Measurements from ENCODE around the gene CDR2L.
"Not testable (repeated sequence)": the region's sequence is repeated elsewhere in the genome, so short reads cannot be mapped to it uniquely, and the experiment has no call there.

CDR2L gene

DNA sequence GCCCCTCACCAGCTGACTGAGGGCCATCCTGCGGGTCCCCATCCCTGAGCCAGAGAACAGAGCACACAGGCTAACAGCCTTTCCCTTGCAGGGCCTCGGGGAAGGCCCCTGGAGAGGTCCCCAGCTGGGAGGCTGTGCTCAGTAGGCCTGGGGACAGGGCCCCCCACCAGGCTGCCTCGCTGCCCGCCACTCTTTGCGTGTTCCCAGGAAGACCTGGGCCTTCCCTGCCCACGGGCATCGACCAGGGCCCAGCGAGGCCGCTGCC lies 15.7 kb upstream of the CDR2L start:
- H3K27me3 ChIP-seq (ENCODE audit: control insufficient read depth, insufficient read depth, low read length): peaks cover 61% of the 10 kb centered on the region
- peak overlapping the region; percentile 82 for H3K4me3 ChIP-seq (ENCODE audit: low read depth, low read length)
- no peaks in the 10 kb centered on the region for H3K9me3 ChIP-seq (ENCODE audit: control insufficient read depth, insufficient read depth, low read depth, low read length)
- H3K27ac ChIP-seq (ENCODE audit: low read depth, low read length): no peak overlapping the region
- H3K9ac ChIP-seq (ENCODE audit: low read length): no peak overlapping the region
- H3K4me1 ChIP-seq (ENCODE audit: control insufficient read depth, insufficient read depth, low read length): peaks cover 16% of the 10 kb centered on the region; the same call in 1 of the 2 replicates
- no peaks in the 10 kb centered on the region for H3K36me3 ChIP-seq (ENCODE audit: control insufficient read depth, insufficient read depth, low read length)

GRCh38 chr17:74972107-74972972 lies 15.1 kb upstream of the CDR2L start, which contains the start of gene HID1:
Gene HID1 (minus strand): TSS chr17:74972759. CDS start chr17:74972656, 103 bp downstream.
- peaks cover 16% of the 10 kb centered on the region; the same call in 1 of the 2 replicates for H3K4me1 ChIP-seq (ENCODE audit: control insufficient read depth, insufficient read depth, low read length)
- H3K36me3 ChIP-seq (ENCODE audit: control insufficient read depth, insufficient read depth, low read length): no peaks in the 10 kb centered on the region
- H3K9me3 ChIP-seq (ENCODE audit: control insufficient read depth, insufficient read depth, low read depth, low read length): no peaks in the 10 kb centered on the region
- peak within 1 kb of the TSS; percentile 82 for H3K4me3 ChIP-seq (ENCODE audit: low read depth, low read length)
- H3K27ac ChIP-seq (ENCODE audit: low read depth, low read length): no peak within 1 kb of the TSS
- H3K9ac ChIP-seq (ENCODE audit: low read length): peak within 1 kb of the TSS; percentile 6
- H3K27me3 ChIP-seq (ENCODE audit: control insufficient read depth, insufficient read depth, low read length): peaks cover 61% of the 10 kb centered on the region

DNA sequence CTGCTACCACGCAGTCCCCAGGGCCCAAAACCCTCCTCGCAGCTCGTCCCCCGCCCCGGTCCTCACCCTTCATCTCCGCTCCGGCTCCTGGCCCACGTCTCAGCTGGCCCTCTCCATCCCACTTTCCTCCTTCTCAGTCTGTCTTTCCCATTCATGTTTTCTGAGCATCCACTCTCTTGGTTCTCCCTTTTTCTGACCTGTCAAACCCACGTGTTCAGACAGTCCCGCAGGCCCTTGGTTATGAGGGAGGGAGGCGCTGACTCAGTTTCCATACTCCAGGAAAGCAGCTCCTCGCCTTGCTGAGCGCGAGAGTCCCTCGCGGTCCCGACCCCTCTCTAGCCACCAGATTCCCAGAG lies 14.5 kb upstream of the CDR2L start:
- Histone ChIP-seq H3K36me3 (ENCODE audit: control insufficient read depth, insufficient read depth, low read length) (no peaks in the 10 kb centered on the region), H3K4me1 (ENCODE audit: control insufficient read depth, insufficient read depth, low read length) (peaks cover 16% of the 10 kb centered on the region; the same call in 1 of the 2 replicates), H3K9me3 (ENCODE audit: control insufficient read depth, insufficient read depth, low read depth, low read length) (no peaks in the 10 kb centered on the region), H3K9ac (ENCODE audit: low read length) (no peak overlapping the region), H3K27ac (ENCODE audit: low read depth, low read length) (no peak overlapping the region), H3K27me3 (ENCODE audit: control insufficient read depth, insufficient read depth, low read length) (peaks cover 61% of the 10 kb centered on the region), H3K4me3 (ENCODE audit: low read depth, low read length) (peak overlapping the region; percentile 82)

GRCh38 chr17:74975943-74976342 lies 11.5 kb upstream of the CDR2L start:
- Histone ChIP-seq H3K36me3 (ENCODE audit: control insufficient read depth, insufficient read depth, low read length) (no peaks in the 10 kb centered on the region), H3K27me3 (ENCODE audit: control insufficient read depth, insufficient read depth, low read length) (peaks cover 56% of the 10 kb centered on the region), H3K9ac (ENCODE audit: low read length) (no peak overlapping the region), H3K4me3 (ENCODE audit: low read depth, low read length) (no peak overlapping the region), H3K4me1 (ENCODE audit: control insufficient read depth, insufficient read depth, low read length) (peaks cover 10% of the 10 kb centered on the region; the same call in 1 of the 2 replicates), H3K27ac (ENCODE audit: low read depth, low read length) (no peak overlapping the region), H3K9me3 (ENCODE audit: control insufficient read depth, insufficient read depth, low read depth, low read length) (no peaks in the 10 kb centered on the region)

GRCh38 chr17:74977802-74978201 lies 9.6 kb upstream of the CDR2L start:
- peaks cover 44% of the 10 kb centered on the region for H3K27me3 ChIP-seq (ENCODE audit: control insufficient read depth, insufficient read depth, low read length)
- no peaks in the 10 kb centered on the region for H3K9me3 ChIP-seq (ENCODE audit: control insufficient read depth, insufficient read depth, low read depth, low read length)
- no peak overlapping the region for H3K27ac ChIP-seq (ENCODE audit: low read depth, low read length)
- H3K4me3 ChIP-seq (ENCODE audit: low read depth, low read length): no peak overlapping the region
- no peaks in the 10 kb centered on the region for H3K36me3 ChIP-seq (ENCODE audit: control insufficient read depth, insufficient read depth, low read length)
- H3K9ac ChIP-seq (ENCODE audit: low read length): no peak overlapping the region
- peaks cover 13% of the 10 kb centered on the region for H3K4me1 ChIP-seq (ENCODE audit: control insufficient read depth, insufficient read depth, low read length)

DNA sequence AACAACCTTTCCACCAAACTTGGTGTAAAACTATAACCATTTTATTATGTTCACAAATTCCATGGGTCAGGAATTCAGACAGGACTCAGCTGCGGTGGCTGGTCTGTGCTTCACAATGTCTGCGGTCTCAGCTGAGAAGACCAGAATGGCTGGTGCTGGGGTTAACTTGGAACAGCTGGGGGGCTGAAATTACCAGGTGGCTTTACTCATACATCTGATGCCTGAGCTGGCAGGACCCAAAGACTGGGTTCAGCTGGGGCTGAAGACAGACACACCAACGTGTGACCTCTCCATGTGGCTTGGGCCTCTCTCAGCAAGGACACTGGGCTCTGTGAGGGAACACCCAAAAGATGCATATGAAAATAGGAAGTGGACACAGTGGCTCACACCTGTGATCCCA lies 9.2 kb upstream of the CDR2L start:
- Histone ChIP-seq H3K27ac (ENCODE audit: low read depth, low read length) (no peak overlapping the region), H3K36me3 (ENCODE audit: control insufficient read depth, insufficient read depth, low read length) (no peaks in the 10 kb centered on the region), H3K27me3 (ENCODE audit: control insufficient read depth, insufficient read depth, low read length) (peaks cover 40% of the 10 kb centered on the region), H3K9me3 (ENCODE audit: control insufficient read depth, insufficient read depth, low read depth, low read length) (no peaks in the 10 kb centered on the region), H3K4me1 (ENCODE audit: control insufficient read depth, insufficient read depth, low read length) (peaks cover 13% of the 10 kb centered on the region), H3K4me3 (ENCODE audit: low read depth, low read length) (no peak overlapping the region), H3K9ac (ENCODE audit: low read length) (no peak overlapping the region)

GRCh38 chr17:74979408-74980146 lies 7.9 kb upstream of the CDR2L start:
- Histone ChIP-seq H3K9me3 (ENCODE audit: control insufficient read depth, insufficient read depth, low read depth, low read length) (no peaks in the 10 kb centered on the region), H3K4me1 (ENCODE audit: control insufficient read depth, insufficient read depth, low read length) (peaks cover 16% of the 10 kb centered on the region), H3K27ac (ENCODE audit: low read depth, low read length) (no peak overlapping the region), H3K36me3 (ENCODE audit: control insufficient read depth, insufficient read depth, low read length) (no peaks in the 10 kb centered on the region), H3K9ac (ENCODE audit: low read length) (no peak overlapping the region), H3K27me3 (ENCODE audit: control insufficient read depth, insufficient read depth, low read length) (peaks cover 26% of the 10 kb centered on the region), H3K4me3 (ENCODE audit: low read depth, low read length) (no peak overlapping the region)

- Histone ChIP-seq H3K27ac (ENCODE audit: low read depth, low read length) (peak overlapping the region; percentile 54; the same call in 1 of the 2 replicates), H3K4me3 (ENCODE audit: low read depth, low read length) (peak overlapping the region; percentile 97), H3K27me3 (ENCODE audit: control insufficient read depth, insufficient read depth, low read length) (peaks cover 10% of the 10 kb centered on the region; the same call in 1 of the 2 replicates)
Measured at GRCh38 chr17:74981318-74981978, 6.0 kb upstream of the CDR2L start.

DNA sequence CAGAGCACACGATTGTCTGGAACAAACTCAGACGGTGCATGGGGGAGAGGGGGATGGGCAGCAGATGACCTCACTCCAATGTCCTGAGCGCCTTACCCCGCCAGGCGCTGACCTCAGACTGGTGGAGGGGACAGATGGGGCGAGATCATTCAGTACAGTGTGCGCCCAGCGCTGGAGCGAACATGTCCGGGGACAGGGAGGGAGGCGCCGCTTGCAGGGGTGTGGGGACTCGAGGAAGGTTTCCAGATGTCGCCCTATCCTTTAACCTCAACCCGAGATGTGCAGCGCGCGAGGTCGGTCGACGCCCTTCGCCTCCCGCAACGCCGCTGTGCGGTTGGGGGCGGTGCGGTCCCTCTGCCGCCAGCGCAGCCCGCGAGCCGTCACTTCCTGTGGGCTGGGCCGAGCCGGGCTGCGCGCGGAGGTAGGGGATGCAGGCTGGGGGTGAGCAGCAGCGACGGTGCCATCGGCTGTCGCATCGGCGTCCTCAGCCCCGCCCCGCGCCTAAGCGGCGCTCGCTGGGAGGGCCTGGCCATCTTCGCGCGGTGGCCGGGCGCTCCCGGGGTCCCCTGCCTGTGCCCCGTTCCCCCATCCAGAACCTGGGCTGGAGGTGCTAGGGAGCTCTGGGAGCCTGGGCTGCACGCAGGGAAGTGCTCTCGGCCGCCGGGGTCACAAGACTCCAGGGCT lies 5.3 kb upstream of the CDR2L start:
- H3K36me3 ChIP-seq (ENCODE audit: control insufficient read depth, insufficient read depth, low read length): no peaks in the 10 kb centered on the region
- peak overlapping the region; percentile 97 for H3K4me3 ChIP-seq (ENCODE audit: low read depth, low read length)
- H3K9ac ChIP-seq (ENCODE audit: low read length): peak overlapping the region; percentile 78
- peaks cover 21% of the 10 kb centered on the region for H3K4me1 ChIP-seq (ENCODE audit: control insufficient read depth, insufficient read depth, low read length)
- H3K27ac ChIP-seq (ENCODE audit: low read depth, low read length): peak overlapping the region; percentile 54; the same call in 1 of the 2 replicates
- H3K27me3 ChIP-seq (ENCODE audit: control insufficient read depth, insufficient read depth, low read length): peaks cover 10% of the 10 kb centered on the region; the same call in 1 of the 2 replicates
- H3K9me3 ChIP-seq (ENCODE audit: control insufficient read depth, insufficient read depth, low read depth, low read length): no peaks in the 10 kb centered on the region

More at GRCh38 chr17:74981318-74981978, 6.0 kb upstream of the CDR2L start:
- Histone ChIP-seq H3K9ac (ENCODE audit: low read length) (peak overlapping the region; percentile 78), H3K9me3 (ENCODE audit: control insufficient read depth, insufficient read depth, low read depth, low read length) (no peaks in the 10 kb centered on the region), H3K36me3 (ENCODE audit: control insufficient read depth, insufficient read depth, low read length) (no peaks in the 10 kb centered on the region), H3K4me1 (ENCODE audit: control insufficient read depth, insufficient read depth, low read length) (peaks cover 17% of the 10 kb centered on the region)

GRCh38 chr17:74982663-74983313 lies 4.6 kb upstream of the CDR2L start:
- H3K36me3 ChIP-seq (ENCODE audit: control insufficient read depth, insufficient read depth, low read length); H3K27me3 ChIP-seq (ENCODE audit: control insufficient read depth, insufficient read depth, low read length); H3K9me3 ChIP-seq (ENCODE audit: control insufficient read depth, insufficient read depth, low read depth, low read length): not testable (repeated sequence)
- peak overlapping the region; percentile 54; the same call in 1 of the 2 replicates for H3K27ac ChIP-seq (ENCODE audit: low read depth, low read length)
- H3K4me1 ChIP-seq (ENCODE audit: control insufficient read depth, insufficient read depth, low read length): peaks cover 21% of the 10 kb centered on the region
- peak overlapping the region; percentile 97 for H3K4me3 ChIP-seq (ENCODE audit: low read depth, low read length)
- peak overlapping the region; percentile 78 for H3K9ac ChIP-seq (ENCODE audit: low read length)

Data from HUES6 (cell line).